HG03575 (cell line): ENCODE data around the gene DCX.

ENCODE experiments used
- ATAC-seq: cut with Tn5 transposase; IDR thresholded peaks from one replicate; pipeline ENCODE4 v1.9.1; 2021; ENCODE audit not compliant: unreplicated experiment, insufficient number of reproducible peaks, low FRiP score; ENCODE audit errors: extremely low read depth

The DCX gene

DNA sequence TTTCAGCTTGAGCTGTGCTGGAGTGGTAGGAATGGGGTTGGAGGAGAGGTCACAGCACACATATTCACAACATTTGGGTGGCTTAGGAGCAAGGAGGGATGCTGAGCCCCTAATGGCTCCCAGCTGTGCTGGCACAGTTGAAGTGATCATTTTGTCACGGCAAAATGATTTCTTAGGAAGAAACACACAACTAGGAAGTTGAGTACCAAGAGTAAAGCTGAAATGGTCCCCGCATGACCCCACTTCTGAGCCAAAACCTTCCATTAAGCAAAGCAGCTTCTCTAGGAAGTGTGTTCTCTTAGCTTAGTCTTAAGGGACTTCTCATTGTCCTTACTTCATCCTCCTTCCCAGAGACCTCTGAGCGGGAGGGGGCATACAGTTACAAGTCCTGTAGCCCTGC is 154.3 kb downstream of the DCX start:
- ATAC-seq, result no peak

DNA sequence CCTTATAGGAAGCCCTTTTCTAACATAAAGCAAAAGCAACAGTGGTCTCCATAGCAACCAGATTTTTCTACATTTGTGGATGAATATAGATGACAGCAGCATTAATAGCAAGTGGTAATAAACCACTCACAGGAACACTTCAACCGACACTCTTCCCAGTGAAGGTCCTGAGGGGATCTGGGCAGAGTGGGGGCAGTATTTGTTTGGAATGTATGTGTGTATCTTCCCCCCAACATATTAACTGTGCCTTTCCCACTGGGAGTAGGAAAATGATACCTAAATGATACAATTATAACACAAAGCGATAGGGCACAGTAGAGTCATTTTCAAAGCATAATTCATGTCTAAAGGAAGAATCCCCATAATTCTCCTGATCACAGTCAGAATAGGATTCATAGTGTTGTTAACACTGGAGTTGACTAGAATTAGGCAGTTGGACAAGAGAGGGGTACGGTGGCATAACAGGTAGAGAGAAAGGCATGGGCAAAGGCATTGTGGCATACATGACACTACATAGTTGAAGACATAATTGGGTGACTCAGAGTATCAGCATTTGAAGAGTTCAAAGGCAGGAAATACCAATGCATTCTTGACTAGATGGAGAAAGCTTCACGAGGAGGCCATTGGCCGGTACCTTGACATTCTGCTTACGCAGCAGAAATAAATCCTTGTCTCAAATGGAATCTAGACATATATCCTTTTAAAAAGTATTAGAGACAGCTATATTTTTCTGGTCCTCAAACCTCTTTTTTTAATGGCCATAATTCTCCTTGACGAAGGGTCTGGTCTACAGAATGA is 156.9 kb downstream of the DCX start:
- no peak for ATAC-seq

- no peak for ATAC-seq
These were observed 167.7 kb downstream of the DCX start for GRCh38 chrX:111244235-111244750.
